Femur (tissue), 1 donor: Measurements from ENCODE around the gene GTF2A2.

Experiments used
- DNase-seq: peaks from one replicate; pipeline ENCODE4 v3.0.0-alpha.2; 2017

GTF2A2 gene

DNA sequence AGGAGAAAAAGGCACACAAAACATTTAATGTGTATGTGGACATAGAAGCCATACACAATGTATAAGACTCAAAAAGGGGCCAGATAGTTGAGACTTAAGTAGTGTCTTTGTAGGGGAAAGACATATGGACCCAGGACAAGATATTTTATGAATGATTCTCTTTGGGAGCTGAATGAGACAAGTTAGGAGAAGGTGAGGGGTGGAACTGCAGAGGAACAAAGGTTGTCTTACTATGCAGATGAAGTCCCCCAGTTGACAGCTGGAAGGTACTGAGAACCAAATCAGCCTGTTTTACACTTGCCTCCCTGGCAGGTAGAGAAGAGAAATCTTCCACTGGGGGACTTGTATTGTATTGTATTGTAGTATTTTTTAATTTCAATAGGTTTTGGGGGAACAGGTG lies 60.7 kb downstream of the GTF2A2 start:
- DNase-seq = no peak

DNA sequence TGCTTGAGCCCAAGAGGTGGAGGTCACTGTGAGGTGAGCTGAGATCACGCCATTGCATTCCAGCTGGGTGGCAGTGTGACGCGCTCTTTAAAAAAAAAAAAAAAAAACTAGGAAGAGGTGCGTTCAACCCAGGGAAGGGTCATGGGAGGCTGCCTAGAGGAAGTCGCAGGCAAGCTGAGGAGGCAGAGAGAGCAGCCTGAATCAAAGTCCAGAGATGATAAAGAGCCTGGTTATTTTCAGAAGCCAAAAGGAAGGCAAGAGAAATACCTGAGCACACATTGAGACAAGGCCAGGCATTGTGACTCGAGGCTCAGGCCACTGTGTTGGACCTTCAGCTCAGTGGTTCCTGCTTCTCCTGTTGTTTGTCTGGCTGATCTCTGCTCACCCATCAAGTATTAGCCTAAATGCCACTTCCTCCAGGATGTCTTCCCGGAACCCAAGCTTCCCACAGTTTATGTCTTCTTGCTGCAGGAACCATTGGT lies 61.8 kb downstream of the GTF2A2 start:
- DNase-seq = no peak

DNA sequence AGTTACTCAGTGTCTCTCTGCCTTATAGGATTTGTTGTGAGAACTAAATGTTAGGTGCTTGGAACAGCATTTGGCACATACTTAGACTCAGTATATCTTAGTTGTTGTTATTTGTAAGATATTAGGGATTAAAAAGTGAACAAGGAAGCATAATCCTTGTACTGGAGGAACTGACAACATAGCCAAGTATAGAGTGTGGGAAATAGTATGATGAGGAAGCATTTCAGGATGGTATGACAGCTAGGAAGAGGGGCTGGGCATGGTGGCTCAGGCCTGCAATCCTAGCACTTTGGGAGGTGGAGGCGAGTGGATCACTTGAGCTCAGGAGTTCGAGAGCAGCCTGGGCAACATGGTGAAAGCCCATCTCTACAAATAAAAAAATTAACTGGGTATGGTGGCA lies 62.3 kb downstream of the GTF2A2 start:
- DNase-seq = no peak

DNA sequence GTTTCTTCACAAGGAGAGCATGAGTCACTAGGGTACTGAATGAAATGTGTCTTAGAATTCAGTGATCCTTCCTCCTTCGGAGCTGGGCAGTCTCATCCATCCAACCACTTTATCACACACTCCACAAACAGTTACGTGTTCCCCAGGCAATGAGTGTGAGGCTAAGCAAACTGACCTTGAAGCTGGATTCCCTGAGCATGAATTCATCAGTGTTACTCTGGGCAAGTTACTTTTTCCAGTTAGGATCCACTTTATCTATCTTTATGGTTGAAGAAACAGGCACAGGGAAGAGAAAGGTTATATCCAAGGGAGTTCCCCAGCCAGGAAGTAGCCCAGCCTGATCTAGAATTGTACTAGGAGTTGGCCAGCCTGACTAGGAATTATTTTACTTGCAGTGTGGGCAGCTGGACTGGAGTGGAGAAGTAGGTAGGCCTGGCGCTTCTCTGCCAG lies 62.8 kb downstream of the GTF2A2 start:
- no peak for DNase-seq

DNA sequence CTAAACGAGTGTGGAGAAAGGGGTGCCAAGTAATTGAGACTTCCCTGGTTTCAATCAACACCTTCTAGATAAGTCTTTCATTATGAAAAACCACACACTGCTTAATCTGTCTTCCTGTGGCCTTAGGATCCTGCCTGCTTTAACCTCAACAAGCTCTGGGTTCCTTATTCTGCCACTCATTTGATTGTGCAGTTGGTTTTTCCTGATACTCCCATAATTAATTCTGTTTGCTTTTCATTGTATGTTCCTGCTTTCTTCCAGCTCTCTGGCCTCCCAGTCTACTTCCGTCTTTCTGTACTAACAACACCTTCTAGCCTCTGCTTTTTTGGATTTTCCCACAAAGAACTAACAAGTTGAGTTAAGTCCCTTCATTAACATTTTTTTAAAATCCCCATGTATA lies 66.0 kb downstream of the GTF2A2 start:
- DNase-seq = no peak

DNA sequence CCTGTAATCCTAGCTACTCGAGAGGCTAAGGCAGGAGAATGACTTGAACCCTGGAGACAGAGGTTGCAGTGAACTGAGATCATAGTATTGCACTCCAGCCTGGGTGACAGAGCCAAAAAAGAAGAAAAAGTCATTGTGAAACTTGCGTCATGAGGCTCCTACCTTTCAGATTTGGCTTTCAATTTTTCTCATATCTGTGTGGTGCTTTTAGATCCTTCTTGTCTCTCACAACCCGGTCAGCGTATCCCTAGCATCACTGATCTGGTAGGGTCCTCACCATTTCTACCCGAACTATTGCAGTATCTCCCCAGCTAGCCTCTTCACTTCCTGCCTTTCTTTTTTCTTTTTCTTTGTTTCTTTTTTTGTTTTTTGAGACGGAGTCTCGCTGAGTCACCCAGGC lies 67.3 kb downstream of the GTF2A2 start:
- no peak for DNase-seq
